Glutamatergic neuron (in vitro differentiated cells): ENCODE results near the gene SCCPDH. TPM values are rescaled to one million over a fixed set of nuclear protein-coding genes. Genes with fewer than 3 reads are reported as not detected.

Source experiments
- DNase-seq: peaks from one replicate; pipeline ENCODE4 v3.0.0; 2022
- H3K27ac Mint-ChIP-seq: one replicate; pipeline ENCODE4 v1.8.0; 2020; ENCODE audit warnings: mild to moderate bottlenecking, mixed read lengths, inconsistent platforms; ENCODE audit not compliant: unreplicated experiment
- H3K27me3 Mint-ChIP-seq: one replicate; pipeline ENCODE4 v1.8.0; 2020; ENCODE audit warnings: mild to moderate bottlenecking, moderate library complexity, mixed read lengths, inconsistent platforms; ENCODE audit not compliant: unreplicated experiment
- H3K36me3 Mint-ChIP-seq: one replicate; pipeline ENCODE4 v1.8.0; 2020; ENCODE audit warnings: mild to moderate bottlenecking, mixed read lengths, inconsistent platforms; ENCODE audit not compliant: unreplicated experiment
- H3K4me1 Mint-ChIP-seq: one replicate; pipeline ENCODE4 v1.8.0; 2020; ENCODE audit warnings: mild to moderate bottlenecking, low read depth, mixed read lengths, inconsistent platforms; ENCODE audit not compliant: unreplicated experiment
- H3K4me3 Mint-ChIP-seq: one replicate; pipeline ENCODE4 v1.8.0; 2020; ENCODE audit warnings: mild to moderate bottlenecking, mixed read lengths, inconsistent platforms; ENCODE audit not compliant: unreplicated experiment
- H3K9me3 Mint-ChIP-seq: one replicate; pipeline ENCODE4 v1.8.0; 2020; ENCODE audit warnings: mild to moderate bottlenecking, moderate library complexity, mixed read lengths, inconsistent platforms; ENCODE audit not compliant: unreplicated experiment
- CTCF ChIP-seq: fragments of 200-600 bp; sonication (generic); IDR thresholded peaks from one replicate; pipeline ENCODE4 v1.5.0; 2021; ENCODE audit not compliant: partially characterized antibody, unreplicated experiment
- total RNA-seq: library from RNA; stranded (reverse); fragmentation: NEBNext Ultra II Directional; extraction: Animal tissue kit (Norgen Biotek cat#: 25700); gene quantifications from one replicate; pipeline ENCODE4 v1.2.1, GENCODE V29; 2021; ENCODE audit not compliant: unreplicated experiment

Gene SCCPDH
- total RNA-seq, 1 donor from 2014 or later, result 34.6 TPM

- DNase-seq, result no peak
- Mint-ChIP-seq H3K4me3 (peak overlapping the region; percentile 75), H3K36me3 (peaks cover 14% of the 10 kb centered on the region), H3K27ac (peak overlapping the region; percentile 97), H3K27me3 (peaks cover 19% of the 10 kb centered on the region), H3K4me1 (peaks cover 29% of the 10 kb centered on the region), H3K9me3 (peaks cover 16% of the 10 kb centered on the region)
- no peak for TF ChIP-seq CTCF
Measured at GRCh38 chr1:246792603-246793002, 68.4 kb downstream of the SCCPDH start.

GRCh38 chr1:246793356-246793896 is 69.2 kb downstream of the SCCPDH start:
- H3K27me3 Mint-ChIP-seq, result peaks cover 22% of the 10 kb centered on the region
- no peak for TF ChIP-seq CTCF
- H3K4me1 Mint-ChIP-seq, result peaks cover 29% of the 10 kb centered on the region
- H3K4me3 Mint-ChIP-seq, result peak overlapping the region; percentile 75
- H3K9me3 Mint-ChIP-seq, result peaks cover 18% of the 10 kb centered on the region
- peak overlapping the region; percentile 97 for H3K27ac Mint-ChIP-seq
- peak; percentile 67 for DNase-seq
- peaks cover 14% of the 10 kb centered on the region for H3K36me3 Mint-ChIP-seq

DNA sequence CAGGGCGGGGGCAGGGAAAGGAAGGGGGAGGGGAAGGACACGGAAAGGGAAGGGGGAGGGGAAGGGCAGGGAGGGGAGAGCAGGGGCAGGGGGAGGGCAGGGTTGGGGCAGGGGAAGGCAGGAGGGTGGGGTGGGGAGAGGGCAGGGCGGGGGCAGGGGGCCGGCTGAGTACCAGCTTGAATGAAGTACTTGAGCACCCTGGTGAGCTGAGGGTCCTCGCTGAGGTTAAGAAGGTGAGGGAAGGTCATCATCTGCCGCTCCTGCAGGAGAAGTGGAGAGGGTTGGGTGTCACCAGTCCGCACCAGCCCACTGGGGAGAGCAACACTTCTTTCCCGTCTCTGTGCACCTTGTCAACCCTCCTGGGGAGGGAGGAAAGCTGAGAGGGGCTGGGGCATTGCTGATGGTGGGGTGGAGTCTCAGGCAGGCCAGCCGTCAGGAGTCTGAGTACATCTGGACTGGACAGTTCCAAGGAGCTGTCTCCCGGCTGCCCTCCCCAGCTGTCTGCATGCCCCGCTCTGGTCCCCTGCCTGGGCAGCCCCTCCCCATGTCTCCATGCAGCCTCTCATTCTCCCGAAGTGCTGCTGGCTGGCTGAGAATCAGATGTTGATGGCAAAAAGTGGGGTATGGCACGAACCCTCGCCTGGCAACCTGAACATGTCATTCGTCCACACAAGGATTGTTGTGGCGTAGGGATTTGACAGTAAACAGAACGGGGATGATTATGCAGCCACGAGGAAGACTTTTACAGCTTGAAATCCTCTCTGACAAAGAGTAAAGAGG is 70.0 kb downstream of the SCCPDH start:
- Mint-ChIP-seq H3K9me3 (peaks cover 18% of the 10 kb centered on the region), H3K4me1 (peaks cover 30% of the 10 kb centered on the region), H3K4me3 (peak overlapping the region; percentile 59)

DNA sequence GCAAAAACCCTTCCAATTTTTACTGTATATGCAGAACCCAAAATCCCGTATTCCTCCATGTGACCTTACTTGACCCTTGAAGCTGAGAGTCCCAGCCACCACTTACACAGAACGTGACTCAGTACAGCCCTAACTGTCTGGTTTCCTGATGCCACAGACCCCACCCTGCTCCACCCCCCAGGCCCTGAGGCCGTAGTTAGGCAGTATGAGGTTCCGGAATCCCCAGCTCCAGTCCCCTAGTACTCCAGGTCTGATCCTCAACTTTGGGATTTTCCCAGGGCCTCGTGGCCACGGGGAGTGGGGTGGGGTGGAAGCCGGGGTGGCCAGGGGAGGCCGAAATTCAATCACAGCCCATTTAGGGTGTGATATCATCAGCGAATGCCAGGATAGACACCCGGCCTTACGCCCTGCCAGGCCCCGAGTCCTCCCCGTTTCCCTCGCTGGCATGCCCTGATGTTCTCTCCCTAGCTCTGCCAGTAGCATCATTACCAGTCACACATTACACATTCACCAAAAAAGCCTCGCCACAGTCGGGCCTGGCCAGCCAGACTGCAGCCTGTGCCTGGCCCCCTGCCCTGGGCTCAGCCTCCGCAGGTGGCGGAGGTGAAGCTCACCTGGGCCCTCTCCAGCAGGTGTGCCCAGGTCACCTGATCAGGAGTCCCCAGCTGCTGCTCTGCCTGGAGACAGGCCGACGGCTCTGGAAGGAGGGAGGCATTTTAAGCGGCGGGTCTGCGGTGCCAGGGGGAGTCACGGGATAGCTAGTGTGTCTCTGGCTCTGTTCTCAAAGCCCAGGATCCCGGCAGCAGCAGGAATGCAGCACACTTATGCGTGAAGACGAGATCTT is 70.8 kb downstream of the SCCPDH start:
- Mint-ChIP-seq H3K36me3 (peaks cover 10% of the 10 kb centered on the region), H3K27ac (peak overlapping the region; percentile 98), H3K4me3 (no peak overlapping the region), H3K27me3 (peaks cover 22% of the 10 kb centered on the region), H3K9me3 (peaks cover 18% of the 10 kb centered on the region), H3K4me1 (peaks cover 29% of the 10 kb centered on the region)
- DNase-seq, result no peak
- TF ChIP-seq CTCF, result no peak

More for the DNA sequence above, 70.0 kb downstream of the SCCPDH start:
- no peak for TF ChIP-seq CTCF
- H3K36me3 Mint-ChIP-seq, result peaks cover 13% of the 10 kb centered on the region
- peak; percentile 73 for DNase-seq
- H3K27me3 Mint-ChIP-seq, result peaks cover 22% of the 10 kb centered on the region
- H3K27ac Mint-ChIP-seq, result peak overlapping the region; percentile 98
